Gastroesophageal sphincter (tissue), 4 donors: ENCODE measurements around the gene PEX3. TPM values are rescaled to one million over a fixed set of nuclear protein-coding genes. Genes with fewer than 3 reads are reported as not detected.
"Not testable (repeated sequence)": the region's sequence is repeated elsewhere in the genome, so short reads cannot be mapped to it uniquely, and the experiment has no call there.

Experiments used
- ATAC-seq: fragments of 150-250 bp; one replicate; pipeline ENCODE4 v1.9.1; 2016; ENCODE audit warnings: mild to moderate bottlenecking, moderate library complexity
- H3K27ac ChIP-seq, 4 donors: fragments of 200-600 bp; sonication (generic) in 3 of 4; 1 replicate in 3 of 4; 2 replicates in 1 of 4; pipeline ENCODE4 v1.5.1; 2016 to 2019
- H3K27me3 ChIP-seq: fragments of 200-600 bp; sonication (generic); one replicate; pipeline ENCODE4 v1.5.1; 2019
- H3K36me3 ChIP-seq, 2 donors: fragments of 200-600 bp; sonication (generic); one replicate each; pipeline ENCODE4 v1.5.1; 2019; ENCODE audit warnings: control low read depth in 1 of 2
- H3K4me1 ChIP-seq, 3 donors: fragments of 200-600 bp; sonication (generic); 1 replicate in 2 of 3; 2 replicates in 1 of 3; pipeline ENCODE4 v1.5.1; 2016 to 2019; ENCODE audit warnings: control low read depth in 2 of 3
- H3K4me3 ChIP-seq, 2 donors: fragments of 200-600 bp; sonication (generic); one replicate each; pipeline ENCODE4 v1.5.1; 2019; ENCODE audit warnings: mild to moderate bottlenecking in 1 of 2, moderate library complexity in 1 of 2
- H3K9me3 ChIP-seq, 3 donors: fragments of 200-600 bp; sonication (generic); one replicate each; pipeline ENCODE4 v1.5.1; 2017 to 2019; ENCODE audit warnings: control low read depth in 2 of 3
- EP300 ChIP-seq: sonication (generic); formaldehyde crosslinking; IDR thresholded peaks from one replicate; pipeline ENCODE4 v1.6.1; 2017; ENCODE audit warnings: antibody characterized with exemption, mild to moderate bottlenecking
- POLR2A ChIP-seq, 2 donors: fragments of 450-650 bp; IDR thresholded peaks; one replicate each; pipeline ENCODE4 v1.6.1; 2017; ENCODE audit warnings: antibody characterized with exemption in 2 of 2, mild to moderate bottlenecking in 2 of 2, moderate library complexity in 1 of 2
- POLR2AphosphoS5 ChIP-seq: sonication (generic); formaldehyde crosslinking; IDR thresholded peaks from one replicate; pipeline ENCODE4 v1.6.1; 2017; ENCODE audit warnings: antibody characterized with exemption
- WGBS, 2 donors: methylation state at CpG; one replicate each; pipeline ENCODE4 v1.1.5; 2018; ENCODE audit warnings: low coverage in 1 of 2; 5-methylcytosine and 5-hydroxymethylcytosine counted together
- total RNA-seq, 4 donors: library from RNA; depleted of rRNA; stranded (reverse); fragments of >200 nt; gene quantifications; one replicate each; pipeline ENCODE4 v1.1.0, GENCODE V29; 2016
- TF ChIP-seq, protein P1 (sequence below), 4 experiments: fragments of 200-600 bp in 2 of 4; fragments of 450-650 bp in 2 of 4; sonication (generic) in 1 of 4; IDR thresholded peaks; one replicate each; pipeline ENCODE4 v1.5.1; 2017 to 2019; ENCODE audit warnings: antibody characterized with exemption in 4 of 4, mild to moderate bottlenecking in 2 of 4, moderate library complexity in 2 of 4

PEX3 gene
- total RNA-seq, 4 donors from 2014 or later: 12.5 to 20.4 (median 16.6) TPM

DNA sequence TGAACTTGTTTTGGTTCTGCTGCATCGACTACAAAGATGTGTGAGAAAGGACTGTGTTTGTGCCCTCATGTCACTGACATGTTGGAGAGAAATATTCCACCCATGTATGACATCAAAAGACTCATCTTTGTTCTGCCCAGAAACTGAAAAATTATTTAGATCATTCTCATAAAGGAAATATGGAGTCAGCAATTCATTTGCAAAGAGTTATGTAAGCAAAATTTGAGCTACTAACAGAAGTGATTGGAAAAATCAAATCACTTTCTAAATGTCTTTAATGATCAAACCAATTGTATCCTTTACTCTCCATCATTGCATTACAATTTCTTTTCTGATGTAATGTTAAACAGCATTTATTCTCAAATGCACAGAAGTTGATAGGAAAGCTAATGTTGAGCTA, 19.4 kb upstream of the PEX3 start:
- H3K27me3 ChIP-seq: no peaks in the 10 kb centered on the region
- ATAC-seq: no peak
- 57 to 82% methylated on average over 1 of the region's 1 CpG for WGBS, 2 donors
- H3K9me3 ChIP-seq: no peaks in the 10 kb centered on the region
- no peak overlapping the region for H3K4me3 ChIP-seq
- H3K27ac ChIP-seq: no peak overlapping the region
- H3K4me1 ChIP-seq: no peaks in the 10 kb centered on the region
- peaks cover 0 to 32% of the 10 kb centered on the region in 2 donors for H3K36me3 ChIP-seq
- TF ChIP-seq EP300 (no peak), POLR2A (IDR thresholded peaks at IDR 0.05) (no peak)
- TF ChIP-seq, protein P1, sequence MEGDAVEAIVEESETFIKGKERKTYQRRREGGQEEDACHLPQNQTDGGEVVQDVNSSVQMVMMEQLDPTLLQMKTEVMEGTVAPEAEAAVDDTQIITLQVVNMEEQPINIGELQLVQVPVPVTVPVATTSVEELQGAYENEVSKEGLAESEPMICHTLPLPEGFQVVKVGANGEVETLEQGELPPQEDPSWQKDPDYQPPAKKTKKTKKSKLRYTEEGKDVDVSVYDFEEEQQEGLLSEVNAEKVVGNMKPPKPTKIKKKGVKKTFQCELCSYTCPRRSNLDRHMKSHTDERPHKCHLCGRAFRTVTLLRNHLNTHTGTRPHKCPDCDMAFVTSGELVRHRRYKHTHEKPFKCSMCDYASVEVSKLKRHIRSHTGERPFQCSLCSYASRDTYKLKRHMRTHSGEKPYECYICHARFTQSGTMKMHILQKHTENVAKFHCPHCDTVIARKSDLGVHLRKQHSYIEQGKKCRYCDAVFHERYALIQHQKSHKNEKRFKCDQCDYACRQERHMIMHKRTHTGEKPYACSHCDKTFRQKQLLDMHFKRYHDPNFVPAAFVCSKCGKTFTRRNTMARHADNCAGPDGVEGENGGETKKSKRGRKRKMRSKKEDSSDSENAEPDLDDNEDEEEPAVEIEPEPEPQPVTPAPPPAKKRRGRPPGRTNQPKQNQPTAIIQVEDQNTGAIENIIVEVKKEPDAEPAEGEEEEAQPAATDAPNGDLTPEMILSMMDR (IDR thresholded peaks at IDR 0.05): no peak

DNA sequence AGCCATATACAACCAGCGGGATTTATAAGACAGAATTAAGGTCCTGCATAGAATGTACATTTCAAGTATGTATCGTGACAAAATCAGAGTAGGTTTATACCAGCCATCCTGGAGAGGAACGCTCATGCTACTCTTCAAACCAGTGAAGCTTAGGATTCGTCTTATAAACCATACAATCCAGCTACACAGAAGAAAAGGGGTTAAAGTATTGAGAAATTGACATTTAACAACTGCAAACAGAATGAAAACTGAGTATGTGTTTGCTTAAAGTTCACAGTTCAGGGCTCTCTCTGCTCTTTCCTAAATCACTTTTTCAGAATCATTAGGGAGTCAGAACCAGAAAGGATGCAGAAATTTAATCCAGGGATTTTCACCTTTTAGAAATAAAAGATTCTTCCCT, 18.0 kb upstream of the PEX3 start:
- H3K4me3 ChIP-seq: no peak overlapping the region
- TF ChIP-seq EP300: no peak
- TF ChIP-seq, protein P1 (IDR thresholded peaks at IDR 0.05): no peak
- no peak for TF ChIP-seq POLR2A (IDR thresholded peaks at IDR 0.05)
- TF ChIP-seq POLR2AphosphoS5: no peak
- H3K27me3 ChIP-seq: no peaks in the 10 kb centered on the region
- H3K4me1 ChIP-seq: no peaks in the 10 kb centered on the region
- no peak for ATAC-seq
- peaks cover 0 to 37% of the 10 kb centered on the region in 2 donors for H3K36me3 ChIP-seq
- no peaks in the 10 kb centered on the region for H3K9me3 ChIP-seq
- WGBS, 2 donors: 90 to 100% methylated on average over 3 to 4 of the region's 4 CpGs
- H3K27ac ChIP-seq: no peak overlapping the region

DNA sequence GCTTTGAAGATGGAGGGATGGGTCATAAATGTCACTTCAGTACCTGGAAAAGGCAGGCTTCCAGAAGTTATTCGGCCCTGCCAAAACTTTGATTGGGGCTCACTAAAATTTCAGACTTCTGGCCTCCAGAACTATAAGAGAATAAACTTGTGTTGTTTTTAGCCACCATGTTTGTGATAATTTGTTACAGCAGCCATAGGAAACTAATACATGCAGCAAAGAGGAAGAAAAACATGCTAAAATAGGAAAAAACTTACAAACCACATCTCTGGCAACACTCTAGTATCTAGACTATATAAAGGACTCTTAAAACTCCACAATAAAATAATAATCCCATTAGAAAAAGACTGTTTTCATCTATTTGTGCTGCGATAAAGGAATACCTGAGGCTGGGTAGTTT, 9.6 kb upstream of the PEX3 start:
- no peak overlapping the region for H3K4me3 ChIP-seq
- WGBS, 2 donors: 92 to 100% methylated on average over 2 of the region's 2 CpGs
- no peak for TF ChIP-seq POLR2AphosphoS5
- no peak for TF ChIP-seq EP300
- TF ChIP-seq POLR2A (IDR thresholded peaks at IDR 0.05): no peak
- TF ChIP-seq, protein P1 (IDR thresholded peaks at IDR 0.05): no peak
- no peaks in the 10 kb centered on the region for H3K9me3 ChIP-seq
- no peak overlapping the region for H3K27ac ChIP-seq
- ATAC-seq: no peak
- H3K4me1 ChIP-seq: peaks cover 0 to 5% (median 0%) of the 10 kb centered on the region in 3 donors
- H3K36me3 ChIP-seq: peaks cover 0 to 29% of the 10 kb centered on the region in 2 donors
- H3K27me3 ChIP-seq: no peaks in the 10 kb centered on the region

DNA sequence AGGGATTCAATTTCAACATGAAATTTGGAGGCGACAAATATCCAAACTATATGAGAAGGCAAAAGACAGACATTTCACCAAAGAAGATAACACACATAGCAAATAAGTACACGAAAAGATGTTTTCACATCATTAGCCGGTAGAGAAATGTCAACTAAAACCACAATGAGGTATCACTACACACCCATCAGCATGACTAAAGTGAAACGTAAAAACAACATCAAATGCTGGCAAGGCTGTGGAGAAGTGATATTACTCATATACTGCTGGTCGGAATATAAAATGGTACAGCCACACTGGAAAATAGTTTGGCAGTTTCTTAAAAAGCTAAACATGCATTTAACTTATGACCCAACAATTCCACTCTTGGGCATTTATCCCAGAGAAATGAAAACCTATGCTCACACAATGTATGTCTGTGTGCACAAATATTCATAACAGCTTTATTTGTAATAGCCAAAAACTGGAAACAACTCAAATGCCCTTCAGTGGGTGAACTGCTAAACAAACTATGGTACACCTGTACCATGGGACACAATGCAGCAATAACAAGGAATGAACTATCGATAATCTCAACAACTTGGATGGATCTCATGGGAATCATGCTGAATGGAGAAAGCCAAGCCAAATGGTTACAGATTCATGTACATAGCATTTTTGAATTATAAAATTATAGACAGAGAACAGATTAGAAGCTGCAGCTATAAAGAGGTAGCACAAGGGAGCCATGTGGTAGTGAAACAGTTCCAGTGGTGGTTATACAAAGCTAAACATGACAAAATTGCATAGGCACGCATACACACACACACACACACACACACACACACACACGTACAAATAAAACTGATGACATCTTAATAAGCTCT, 8.7 kb upstream of the PEX3 start:
- Histone ChIP-seq H3K36me3 (peaks cover 0 to 22% of the 10 kb centered on the region in 2 donors), H3K27me3 (no peaks in the 10 kb centered on the region), H3K9me3 (no peaks in the 10 kb centered on the region), H3K27ac (no peak overlapping the region), H3K4me3 (no peak overlapping the region), H3K4me1 (peaks cover 0 to 14% (median 0%) of the 10 kb centered on the region in 3 donors)
- no peak for TF ChIP-seq POLR2A (IDR thresholded peaks at IDR 0.05)
- ATAC-seq: no peak
- 71 to 83% methylated on average over 7 to 8 of the region's 8 CpGs for WGBS, 2 donors

DNA sequence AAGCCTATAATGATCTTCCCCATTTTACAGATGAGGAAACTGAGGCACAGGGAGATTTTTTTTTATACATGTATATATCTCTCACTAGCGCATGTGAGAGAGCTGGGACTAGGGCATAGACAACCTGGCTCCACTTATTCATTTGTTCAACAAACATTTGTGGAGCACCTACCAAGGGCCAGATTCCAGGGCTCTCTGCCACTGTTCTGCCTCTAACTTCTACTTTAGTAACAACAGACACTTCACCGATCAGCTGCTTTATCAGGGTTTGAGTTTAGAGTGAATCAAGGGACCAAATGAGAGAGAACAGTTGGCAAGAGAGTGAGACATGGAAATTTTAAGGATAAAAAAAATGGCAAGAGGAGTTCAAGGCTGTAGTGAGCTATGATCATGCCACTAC, 7.5 kb upstream of the PEX3 start:
- H3K4me1 ChIP-seq: peaks cover 0 to 15% (median 0%) of the 10 kb centered on the region in 3 donors
- H3K9me3 ChIP-seq: no peaks in the 10 kb centered on the region
- peaks cover 0 to 19% of the 10 kb centered on the region in 2 donors for H3K36me3 ChIP-seq
- WGBS, 2 donors: 67 to 100% methylated on average over 1 to 2 of the region's 2 CpGs
- no peaks in the 10 kb centered on the region for H3K27me3 ChIP-seq
- H3K27ac ChIP-seq: no peak overlapping the region
- ATAC-seq: no peak
- no peak overlapping the region for H3K4me3 ChIP-seq
- TF ChIP-seq, protein P1 (IDR thresholded peaks at IDR 0.05): no peak
- TF ChIP-seq POLR2AphosphoS5: no peak
- no peak for TF ChIP-seq POLR2A (IDR thresholded peaks at IDR 0.05)

DNA sequence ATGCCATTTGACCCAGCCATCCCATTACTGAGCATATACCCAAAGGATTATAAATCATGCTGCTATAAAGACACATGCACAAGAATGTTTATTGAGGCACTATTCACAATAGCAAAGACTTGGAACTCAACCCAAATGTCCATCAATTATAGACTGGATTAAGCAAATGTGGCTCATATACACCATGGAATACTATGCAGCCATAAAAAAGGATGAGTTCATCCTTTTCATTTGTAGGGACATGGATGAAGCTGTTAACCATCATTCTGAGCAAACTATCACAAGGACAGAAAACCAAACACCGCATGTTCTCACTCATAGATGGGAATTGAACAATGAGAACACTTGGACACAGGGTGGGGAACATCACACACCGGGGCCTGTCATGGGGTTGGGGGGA, 2.7 kb upstream of the PEX3 start:
- H3K4me1 ChIP-seq: peaks cover 5 to 45% (median 8%) of the 10 kb centered on the region in 3 donors
- 92 to 100% methylated on average over 1 to 2 of the region's 2 CpGs for WGBS, 2 donors
- H3K4me3 ChIP-seq, ATAC-seq, H3K27me3 ChIP-seq, H3K36me3 ChIP-seq, H3K27ac ChIP-seq, H3K9me3 ChIP-seq: not testable (repeated sequence)
